ENCODE results near the gene ZDHHC13. TPM values are rescaled to one million over a fixed set of nuclear protein-coding genes. Genes with fewer than 3 reads are reported as not detected.

Gene ZDHHC13
- polyA plus RNA-seq, 4 donors = 5.7 to 21.7 (median 14.5) TPM

DNA sequence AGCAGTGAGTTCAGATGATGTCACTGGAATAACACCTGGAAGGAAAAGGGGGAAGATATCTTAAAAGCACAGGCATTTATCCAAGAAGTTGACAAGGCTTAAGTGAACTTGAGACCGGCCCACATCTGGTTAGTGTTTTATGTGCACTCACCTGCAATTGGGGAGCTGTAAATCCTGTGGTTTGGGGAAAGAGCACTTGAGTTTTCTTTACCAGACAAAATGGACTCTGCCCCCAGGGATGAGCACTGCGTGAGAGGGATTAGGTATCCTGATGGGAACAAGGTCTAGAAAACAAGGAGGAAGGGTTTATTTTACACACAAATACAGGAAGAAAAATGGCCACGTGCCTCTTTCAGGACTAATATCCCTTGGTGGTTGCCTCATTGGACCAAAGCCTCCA is 108.6 kb downstream of the ZDHHC13 start:
- DNase-seq = peak in 1 of 2 donors; percentile 32
- Histone ChIP-seq H3K36me3 (ENCODE audit: control insufficient read depth in 3 of 3, insufficient read depth in 2 of 3, low read depth in 1 of 3, low read length in 3 of 3) (peaks cover 0 to 18% (median 2%) of the 10 kb centered on the region in 3 donors), H3K9me3 (ENCODE audit: control insufficient read depth in 2 of 2, insufficient read depth in 1 of 2, low read depth in 1 of 2, low read length in 1 of 2) (peaks cover 0 to 7% of the 10 kb centered on the region in 2 donors), H3K4me1 (ENCODE audit: control insufficient read depth in 3 of 3, insufficient read depth in 2 of 3, low read depth in 1 of 3, low read length in 2 of 3) (peaks cover 0 to 13% (median 3%) of the 10 kb centered on the region in 3 donors), H3K27me3 (ENCODE audit: control insufficient read depth in 3 of 3, insufficient read depth in 3 of 3, low read length in 3 of 3) (no peaks in the 10 kb centered on the region), H3K4me3 (ENCODE audit: low read depth in 1 of 3, low read length in 3 of 3) (no peak overlapping the region), H3K27ac (ENCODE audit: low read depth in 1 of 3, low read length in 2 of 3) (no peak overlapping the region)
- no peak for FAIRE-seq
- 64 to 77% (median 74%) methylated on average over 3 of the region's 3 CpGs for WGBS, 3 donors

Other genes with a start within 250 kb of the ZDHHC13 start
- not detected for gene MRGPRX1, start 177.8 kb upstream of the ZDHHC13 start, polyA plus RNA-seq
- under 1 TPM in 1 of 4 donors, not detected in 3; 0.01 TPM for gene MRGPRX2, start 56.5 kb upstream of the ZDHHC13 start, polyA plus RNA-seq
- 10 to 100 TPM in 1 of 4 donors, 1 to 10 TPM in 2, under 1 TPM in 1; 0.09 to 17.0 (median 1.2) TPM for gene CSRP3, start 84.8 kb downstream of the ZDHHC13 start, polyA plus RNA-seq
- 10 to 100 TPM in 1 of 4 donors, 1 to 10 TPM in 1, under 1 TPM in 2; 0.27 to 13.3 (median 2.6) TPM for gene E2F8, start 123.8 kb downstream of the ZDHHC13 start, polyA plus RNA-seq